HG03521 (cell line): ENCODE data around the gene STAT3.
"Not testable (repeated sequence)": the region's sequence is repeated elsewhere in the genome, so short reads cannot be mapped to it uniquely, and the experiment has no call there.

Experiments used
- ATAC-seq: cut with Tn5 transposase; IDR thresholded peaks from one replicate; pipeline ENCODE4 v1.9.1; 2021; ENCODE audit warnings: mild to moderate bottlenecking, moderate library complexity; ENCODE audit not compliant: unreplicated experiment

The STAT3 gene

GRCh38 chr17:42388381-42389134 lies at the start of gene STAT3:
Gene STAT3 (minus strand): TSS chr17:42388442. CDS start chr17:42348516, 39,926 bp downstream.
- peak; percentile 88 for ATAC-seq

- ATAC-seq: no peak
Observed at GRCh38 chr17:42436391-42436790, 48.1 kb upstream of the STAT3 start.

GRCh38 chr17:42431758-42432161 lies 43.5 kb upstream of the STAT3 start:
- no peak for ATAC-seq

- ATAC-seq: no peak
Observed at GRCh38 chr17:42429726-42430447, 41.6 kb upstream of the STAT3 start.

- no peak for ATAC-seq
Observed at GRCh38 chr17:42428141-42428944, 40.1 kb upstream of the STAT3 start.

GRCh38 chr17:42424991-42425610 lies 36.9 kb upstream of the STAT3 start:
- no peak for ATAC-seq

GRCh38 chr17:42423766-42424165 lies 35.5 kb upstream of the STAT3 start:
- ATAC-seq: no peak

GRCh38 chr17:42422958-42423712 lies 34.9 kb upstream of the STAT3 start, which contains the start of gene CAVIN1:
Gene CAVIN1 (minus strand): TSS chr17:42423256. CDS start chr17:42423097, 159 bp downstream.
- no peak for ATAC-seq

GRCh38 chr17:42422412-42422957 lies 34.2 kb upstream of the STAT3 start:
- ATAC-seq: no peak

- ATAC-seq: no peak
Observed at GRCh38 chr17:42421507-42422338, 33.5 kb upstream of the STAT3 start.

GRCh38 chr17:42421136-42421506 lies 32.9 kb upstream of the STAT3 start:
- no peak for ATAC-seq

- not testable (repeated sequence) for ATAC-seq
Observed at GRCh38 chr17:42417981-42418380, 29.7 kb upstream of the STAT3 start.

GRCh38 chr17:42414704-42415409 lies 26.6 kb upstream of the STAT3 start:
- no peak for ATAC-seq

- no peak for ATAC-seq
Observed at GRCh38 chr17:42413464-42414040, 25.3 kb upstream of the STAT3 start.

GRCh38 chr17:42411905-42412679 lies 23.9 kb upstream of the STAT3 start:
- ATAC-seq: no peak

GRCh38 chr17:42411361-42411760 lies 23.1 kb upstream of the STAT3 start:
- no peak for ATAC-seq

GRCh38 chr17:42410319-42410685 lies 22.1 kb upstream of the STAT3 start:
- no peak for ATAC-seq
